Nephron progenitor cell (in vitro differentiated cells): ENCODE measurements around the gene CMSS1.

ENCODE experiments used
- DNase-seq: peaks from one replicate; pipeline ENCODE4 v3.0.0; 2021
- H3K27ac Mint-ChIP-seq: 2 replicates; pipeline ENCODE4 v1.8.0; 2021; ENCODE audit warnings: mild to moderate bottlenecking, moderate library complexity, mixed read lengths
- H3K27me3 Mint-ChIP-seq: 2 replicates; pipeline ENCODE4 v1.8.0; 2021; ENCODE audit warnings: mild to moderate bottlenecking, low read depth, mixed read lengths; ENCODE audit not compliant: poor library complexity
- H3K36me3 Mint-ChIP-seq: 2 replicates; pipeline ENCODE4 v1.8.0; 2021; ENCODE audit warnings: low read depth, mixed read lengths
- H3K4me1 Mint-ChIP-seq: 2 replicates; pipeline ENCODE4 v1.8.0; 2021; ENCODE audit warnings: mixed read lengths
- H3K4me3 Mint-ChIP-seq: 2 replicates; pipeline ENCODE4 v1.8.0; 2021; ENCODE audit warnings: mild to moderate bottlenecking, moderate library complexity, mixed read lengths
- H3K9me3 Mint-ChIP-seq: 2 replicates; pipeline ENCODE4 v1.8.0; 2021; ENCODE audit warnings: mild to moderate bottlenecking, moderate library complexity, mixed read lengths
- TF ChIP-seq, protein P1 (sequence below): fragments of 200-600 bp; sonication (generic); IDR thresholded peaks from 2 replicates; pipeline ENCODE4 v1.5.0; 2021; ENCODE audit warnings: antibody characterized with exemption

The CMSS1 gene

DNA sequence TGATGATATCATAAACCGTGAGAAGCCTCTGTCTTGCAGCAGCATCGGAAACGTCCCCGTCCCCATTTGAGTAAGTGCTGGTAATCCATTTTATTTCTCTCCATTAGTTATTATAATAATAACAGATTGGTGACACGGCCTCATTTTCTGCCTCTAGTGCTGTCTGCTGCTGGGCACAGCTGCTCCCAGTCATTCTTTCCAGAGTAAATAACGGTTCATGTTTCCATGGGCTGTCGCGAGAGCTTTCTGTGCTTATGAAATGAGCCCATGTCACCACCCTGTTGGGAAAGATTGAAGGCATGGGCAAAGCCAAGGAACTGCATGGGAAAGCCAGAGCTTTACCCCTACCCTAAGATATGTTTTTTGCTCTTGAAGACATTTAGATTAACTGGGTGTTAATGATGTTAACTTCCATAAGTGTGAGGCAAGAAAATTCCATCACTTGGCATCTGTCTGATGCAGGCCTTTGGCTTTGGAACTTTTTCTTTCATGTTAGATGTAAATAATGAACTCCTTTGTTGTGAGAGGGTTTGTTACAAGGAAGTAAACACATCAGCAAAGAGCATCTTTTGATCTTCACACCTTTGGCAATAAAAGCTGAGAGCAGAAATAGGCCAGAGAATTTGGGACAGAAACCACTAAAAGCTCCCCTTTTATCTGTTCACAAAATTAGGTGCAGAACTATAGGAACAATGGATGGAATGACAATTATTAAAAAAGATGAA is 154.9 kb downstream of the CMSS1 start:
- H3K36me3 Mint-ChIP-seq: peaks cover 20% of the 10 kb centered on the region
- no peak overlapping the region for H3K4me3 Mint-ChIP-seq
- TF ChIP-seq, protein P1, sequence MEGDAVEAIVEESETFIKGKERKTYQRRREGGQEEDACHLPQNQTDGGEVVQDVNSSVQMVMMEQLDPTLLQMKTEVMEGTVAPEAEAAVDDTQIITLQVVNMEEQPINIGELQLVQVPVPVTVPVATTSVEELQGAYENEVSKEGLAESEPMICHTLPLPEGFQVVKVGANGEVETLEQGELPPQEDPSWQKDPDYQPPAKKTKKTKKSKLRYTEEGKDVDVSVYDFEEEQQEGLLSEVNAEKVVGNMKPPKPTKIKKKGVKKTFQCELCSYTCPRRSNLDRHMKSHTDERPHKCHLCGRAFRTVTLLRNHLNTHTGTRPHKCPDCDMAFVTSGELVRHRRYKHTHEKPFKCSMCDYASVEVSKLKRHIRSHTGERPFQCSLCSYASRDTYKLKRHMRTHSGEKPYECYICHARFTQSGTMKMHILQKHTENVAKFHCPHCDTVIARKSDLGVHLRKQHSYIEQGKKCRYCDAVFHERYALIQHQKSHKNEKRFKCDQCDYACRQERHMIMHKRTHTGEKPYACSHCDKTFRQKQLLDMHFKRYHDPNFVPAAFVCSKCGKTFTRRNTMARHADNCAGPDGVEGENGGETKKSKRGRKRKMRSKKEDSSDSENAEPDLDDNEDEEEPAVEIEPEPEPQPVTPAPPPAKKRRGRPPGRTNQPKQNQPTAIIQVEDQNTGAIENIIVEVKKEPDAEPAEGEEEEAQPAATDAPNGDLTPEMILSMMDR: no peak
- H3K9me3 Mint-ChIP-seq: peaks cover 10% of the 10 kb centered on the region
- H3K27ac Mint-ChIP-seq: peak overlapping the region; percentile 9
- H3K4me1 Mint-ChIP-seq: peaks cover 37% of the 10 kb centered on the region
- no peak for DNase-seq
- no peaks in the 10 kb centered on the region for H3K27me3 Mint-ChIP-seq

DNA sequence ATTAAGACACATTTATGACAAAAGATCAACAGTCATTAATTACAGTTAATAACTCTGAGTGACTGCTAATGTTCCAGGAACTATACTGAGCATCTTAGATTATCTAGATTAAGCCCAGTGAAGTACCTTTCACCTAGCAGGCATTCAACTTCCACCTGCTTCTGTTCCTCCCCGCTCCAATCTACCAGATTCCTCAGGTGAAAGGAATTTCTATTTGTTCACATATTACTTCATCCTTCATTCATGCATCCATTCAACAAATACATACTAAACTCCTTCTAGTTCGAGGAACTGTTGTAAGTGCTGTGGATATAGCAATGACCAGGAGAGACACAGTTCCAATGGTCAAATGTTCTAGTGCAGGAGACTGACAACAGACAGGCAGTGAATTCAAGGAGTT is 157.3 kb downstream of the CMSS1 start:
- Mint-ChIP-seq H3K4me1 (peaks cover 22% of the 10 kb centered on the region), H3K27ac (no peak overlapping the region), H3K27me3 (no peaks in the 10 kb centered on the region), H3K36me3 (peaks cover 19% of the 10 kb centered on the region), H3K9me3 (peaks cover 16% of the 10 kb centered on the region), H3K4me3 (no peak overlapping the region)
- DNase-seq: no peak
- TF ChIP-seq, protein P1: no peak

DNA sequence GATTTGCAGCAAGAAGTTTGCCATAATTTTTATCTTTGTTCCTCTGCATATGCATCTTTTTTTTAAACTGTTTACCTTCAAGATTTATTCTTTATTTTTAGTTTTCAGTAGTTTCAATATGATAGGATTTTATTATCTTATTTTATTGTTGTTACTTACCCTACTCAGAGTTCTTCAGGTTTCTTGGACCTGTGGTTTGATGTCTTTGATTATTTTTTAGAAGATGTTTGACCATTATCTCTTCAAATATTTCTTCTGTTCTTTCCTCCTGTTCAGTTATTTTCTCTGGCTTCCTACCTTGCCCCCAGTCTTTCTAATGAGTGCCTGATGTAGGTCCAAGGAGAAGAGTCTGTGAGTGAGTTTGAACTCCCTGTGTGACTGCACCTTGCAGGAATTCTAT is 158.9 kb downstream of the CMSS1 start:
- DNase-seq: no peak
- no peak overlapping the region for H3K4me3 Mint-ChIP-seq
- peaks cover 22% of the 10 kb centered on the region for H3K4me1 Mint-ChIP-seq
- H3K36me3 Mint-ChIP-seq: peaks cover 19% of the 10 kb centered on the region
- H3K27ac Mint-ChIP-seq: no peak overlapping the region
- peaks cover 16% of the 10 kb centered on the region for H3K9me3 Mint-ChIP-seq
- no peaks in the 10 kb centered on the region for H3K27me3 Mint-ChIP-seq
- TF ChIP-seq, protein P1: no peak

DNA sequence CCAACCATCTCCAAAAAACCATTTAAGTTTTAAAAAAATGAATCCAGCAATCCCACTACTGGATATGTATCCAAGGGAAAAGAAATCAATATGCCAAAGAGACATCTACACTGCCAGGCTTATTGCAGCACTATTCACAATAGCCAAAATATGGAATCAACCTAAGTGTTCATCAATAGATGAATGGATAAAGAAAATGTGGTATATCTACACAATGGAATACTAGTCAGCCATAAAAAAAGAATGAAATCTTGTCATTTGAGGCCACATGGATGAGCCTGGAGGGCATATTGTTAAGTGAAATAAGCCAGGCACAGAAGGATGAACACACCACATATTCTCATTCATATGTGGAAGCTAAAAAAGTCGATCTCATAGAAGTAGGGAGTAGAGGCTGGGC is 160.6 kb downstream of the CMSS1 start:
- peaks cover 19% of the 10 kb centered on the region for H3K36me3 Mint-ChIP-seq
- TF ChIP-seq, protein P1: no peak
- H3K27ac Mint-ChIP-seq: no peak overlapping the region
- H3K9me3 Mint-ChIP-seq: peaks cover 16% of the 10 kb centered on the region
- peaks cover 8% of the 10 kb centered on the region for H3K4me1 Mint-ChIP-seq
- DNase-seq: no peak
- H3K4me3 Mint-ChIP-seq: no peak overlapping the region
- H3K27me3 Mint-ChIP-seq: no peaks in the 10 kb centered on the region

DNA sequence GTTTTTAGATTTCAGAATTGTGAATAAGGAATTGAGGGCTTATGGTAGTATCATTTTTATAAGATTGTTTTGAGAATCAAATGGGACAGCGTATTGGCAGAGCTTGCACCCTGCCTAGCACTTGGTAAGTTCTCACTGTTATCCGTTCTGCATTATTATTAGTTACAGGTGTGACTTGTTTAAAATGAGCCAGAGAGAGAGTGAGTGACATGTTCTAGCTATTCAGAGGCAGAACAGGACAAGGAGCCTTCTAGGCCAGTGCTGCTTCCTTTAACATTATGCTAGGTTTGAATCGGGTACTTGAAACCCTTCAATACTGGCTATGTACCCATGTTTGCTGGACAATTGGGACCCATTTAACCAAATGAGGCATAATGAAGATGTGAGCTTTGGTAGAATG is 162.9 kb downstream of the CMSS1 start:
- TF ChIP-seq, protein P1: no peak
- Mint-ChIP-seq H3K4me1 (no peaks in the 10 kb centered on the region), H3K27ac (no peak overlapping the region), H3K27me3 (no peaks in the 10 kb centered on the region), H3K9me3 (peaks cover 16% of the 10 kb centered on the region), H3K36me3 (peaks cover 17% of the 10 kb centered on the region), H3K4me3 (no peak overlapping the region)
- DNase-seq: no peak

DNA sequence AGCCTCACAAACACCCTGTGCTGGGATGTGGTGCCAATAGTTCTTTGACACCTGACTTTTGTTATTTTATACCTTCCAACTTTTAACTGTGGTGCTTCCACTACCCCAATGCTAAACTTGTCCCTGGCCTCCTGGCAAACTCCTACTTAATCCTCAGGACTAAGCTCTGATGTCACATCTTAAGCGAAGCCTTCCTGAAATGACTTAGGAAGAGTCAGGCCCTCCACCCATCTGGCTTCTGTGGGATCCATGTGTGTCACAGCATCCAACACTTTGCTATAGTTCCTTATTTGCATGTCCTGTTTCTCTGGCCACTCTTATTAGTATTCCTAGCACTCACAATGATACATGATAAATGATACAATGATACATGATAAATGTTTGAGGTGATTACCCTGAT is 163.5 kb downstream of the CMSS1 start:
- H3K4me1 Mint-ChIP-seq: no peaks in the 10 kb centered on the region
- TF ChIP-seq, protein P1: no peak
- H3K36me3 Mint-ChIP-seq: peaks cover 16% of the 10 kb centered on the region
- H3K27ac Mint-ChIP-seq: no peak overlapping the region
- peaks cover 16% of the 10 kb centered on the region for H3K9me3 Mint-ChIP-seq
- DNase-seq: no peak
- no peaks in the 10 kb centered on the region for H3K27me3 Mint-ChIP-seq
- H3K4me3 Mint-ChIP-seq: no peak overlapping the region
